ENCODE results near the gene COL9A2. TPM values are rescaled to one million over a fixed set of nuclear protein-coding genes. Genes with fewer than 3 reads are reported as not detected.

COL9A2 gene
- total and polyA plus RNA-seq, 3 donors from 2014 or later = 3.5 to 7.2 (median 5.1) TPM

DNA sequence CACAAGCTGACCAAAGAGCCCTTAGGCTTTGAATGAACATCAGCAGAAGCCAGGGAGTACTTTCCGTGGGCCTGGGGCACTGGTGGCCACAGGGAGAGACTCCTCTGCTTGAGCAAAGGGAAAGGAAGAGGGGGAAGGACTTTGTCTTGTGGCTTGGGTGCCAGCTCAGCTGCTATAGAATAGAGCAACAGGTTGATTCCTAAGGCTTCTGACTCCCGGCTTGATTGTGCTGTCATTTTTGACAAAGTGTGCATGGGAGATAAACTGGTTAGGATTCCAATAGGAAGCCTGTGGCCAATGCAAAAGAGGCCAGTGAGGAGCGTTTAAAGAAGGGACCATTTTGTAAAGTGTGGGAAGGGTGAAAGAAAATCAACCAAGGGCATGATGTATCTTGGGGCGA lies 44.6 kb upstream of the COL9A2 start:
- TF ChIP-seq CTCF (IDR thresholded peaks at IDR 0.05) (no peak), POLR2A (IDR thresholded peaks at IDR 0.05) (no peak)
- Histone ChIP-seq H3K27me3 (no peaks in the 10 kb centered on the region), H3K9me3 (no peaks in the 10 kb centered on the region), H3K36me3 (ENCODE audit: low read depth, missing control alignments) (no peaks in the 10 kb centered on the region), H3K4me1 (no peaks in the 10 kb centered on the region), H3K27ac (no peak overlapping the region), H3K4me3 (no peak overlapping the region)
- intact Hi-C loops (cut with DNase I; ENCODE audit: low total_unique reads) = no loop called here
- 85 to 95% methylated on average over 4 of the region's 4 CpGs for WGBS, 2 donors
- DNase-seq = no peak

DNA sequence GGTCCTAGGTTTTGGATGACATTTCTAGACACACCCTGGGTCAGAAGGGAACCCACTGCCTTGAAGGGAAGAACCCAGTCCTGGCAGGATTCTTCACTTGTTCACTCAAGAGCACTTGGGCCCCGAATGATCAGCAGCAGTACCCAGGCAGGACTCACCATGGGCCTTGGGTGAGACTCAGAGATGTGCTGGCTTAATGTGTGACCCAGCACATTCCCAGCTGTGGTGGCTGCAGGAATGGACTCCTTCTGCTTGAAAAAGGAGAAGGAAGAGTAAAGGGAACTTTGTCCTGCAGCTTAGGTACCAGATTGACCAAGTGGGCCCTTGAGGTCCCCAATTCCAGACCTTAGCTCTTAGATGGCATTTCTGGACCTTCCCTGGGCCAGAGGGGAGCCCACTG lies 44.1 kb upstream of the COL9A2 start:
- Histone ChIP-seq H3K36me3 (ENCODE audit: low read depth, missing control alignments) (no peaks in the 10 kb centered on the region), H3K4me1 (no peaks in the 10 kb centered on the region), H3K27ac (no peak overlapping the region), H3K9me3 (no peaks in the 10 kb centered on the region), H3K4me3 (no peak overlapping the region), H3K27me3 (no peaks in the 10 kb centered on the region)
- 100% methylated on average over 1 of the region's 1 CpG for WGBS, 2 donors
- DNase-seq = no peak
- TF ChIP-seq CTCF (IDR thresholded peaks at IDR 0.05) (no peak), POLR2A (IDR thresholded peaks at IDR 0.05) (no peak)
- intact Hi-C loops (cut with DNase I; ENCODE audit: low total_unique reads) = no loop called here

GRCh38 chr1:40360631-40361030 lies 43.5 kb upstream of the COL9A2 start:
- intact Hi-C loops (cut with DNase I; ENCODE audit: low total_unique reads) = no loop called here
- DNase-seq = no peak
- Histone ChIP-seq H3K27me3 (no peaks in the 10 kb centered on the region), H3K4me3 (no peak overlapping the region), H3K36me3 (ENCODE audit: low read depth, missing control alignments) (no peaks in the 10 kb centered on the region), H3K9me3 (no peaks in the 10 kb centered on the region), H3K4me1 (no peaks in the 10 kb centered on the region), H3K27ac (no peak overlapping the region)
- TF ChIP-seq CTCF (IDR thresholded peaks at IDR 0.05) = no peak
- no peak for TF ChIP-seq POLR2A (IDR thresholded peaks at IDR 0.05)

GRCh38 chr1:40357625-40358024 lies 40.5 kb upstream of the COL9A2 start:
- no peaks in the 10 kb centered on the region for H3K27me3 ChIP-seq
- H3K4me1 ChIP-seq = no peaks in the 10 kb centered on the region
- H3K27ac ChIP-seq = no peak overlapping the region
- TF ChIP-seq POLR2A (IDR thresholded peaks at IDR 0.05) (no peak), CTCF (IDR thresholded peaks at IDR 0.05) (no peak)
- no peaks in the 10 kb centered on the region for H3K36me3 ChIP-seq (ENCODE audit: low read depth, missing control alignments)
- H3K9me3 ChIP-seq = no peaks in the 10 kb centered on the region
- DNase-seq = no peak
- H3K4me3 ChIP-seq = no peak overlapping the region
- intact Hi-C loops (cut with DNase I; ENCODE audit: low total_unique reads) = no loop called here

GRCh38 chr1:40353082-40353481 lies 36.0 kb upstream of the COL9A2 start:
- H3K27me3 ChIP-seq = no peaks in the 10 kb centered on the region
- WGBS, 2 donors = 91 to 92% methylated on average over 3 of the region's 3 CpGs
- TF ChIP-seq POLR2A (IDR thresholded peaks at IDR 0.05) (no peak), CTCF (IDR thresholded peaks at IDR 0.05) (no peak)
- no peaks in the 10 kb centered on the region for H3K9me3 ChIP-seq
- no peaks in the 10 kb centered on the region for H3K4me1 ChIP-seq
- H3K4me3 ChIP-seq = no peak overlapping the region
- no peak overlapping the region for H3K27ac ChIP-seq
- H3K36me3 ChIP-seq (ENCODE audit: low read depth, missing control alignments) = no peaks in the 10 kb centered on the region
- DNase-seq = no peak
- intact Hi-C loops (cut with DNase I; ENCODE audit: low total_unique reads) = no loop called here

Measured in testis (tissue), 3 donors.